Measurements from ENCODE around the gene IL10.

The IL10 gene

DNA sequence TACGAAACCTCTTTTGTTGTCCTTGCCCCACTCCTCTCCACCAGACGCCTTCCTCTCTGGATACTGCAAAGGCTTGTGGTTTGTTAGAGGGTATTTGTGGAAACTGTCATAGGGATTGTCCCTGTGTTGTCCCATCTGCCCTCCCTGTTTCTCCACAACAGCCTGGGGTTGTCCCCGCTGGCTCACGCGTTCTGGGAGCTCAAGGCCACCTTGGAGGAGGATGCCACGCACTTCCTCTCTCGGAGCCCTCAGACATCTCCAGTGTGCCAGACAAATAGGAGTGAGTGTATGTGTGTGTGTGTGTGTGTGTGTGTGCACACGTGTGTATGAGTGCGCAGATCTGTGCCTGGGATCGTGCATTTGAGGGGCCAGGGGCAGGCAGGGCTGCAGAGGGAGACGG lies 39.3 kb downstream of the IL10 start:
- DNase-seq, result no peak

DNA sequence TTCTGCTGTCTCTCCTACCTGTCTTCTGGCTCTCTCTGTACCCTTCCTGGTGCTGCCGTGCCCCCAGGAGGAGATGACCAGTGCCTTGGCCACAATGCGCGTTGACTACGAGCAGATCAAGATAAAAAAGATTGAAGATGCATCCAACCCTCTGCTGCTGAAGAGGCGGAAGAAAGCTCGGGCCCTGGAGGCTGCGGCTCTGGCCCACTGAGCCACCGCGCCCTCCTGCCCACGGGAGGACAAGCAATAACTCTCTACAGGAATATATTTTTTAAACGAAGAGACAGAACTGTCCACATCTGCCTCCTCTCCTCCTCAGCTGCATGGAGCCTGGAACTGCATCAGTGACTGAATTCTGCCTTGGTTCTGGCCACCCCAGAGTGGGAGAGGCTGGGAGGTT lies 39.8 kb downstream of the IL10 start:
- DNase-seq, result no peak

DNA sequence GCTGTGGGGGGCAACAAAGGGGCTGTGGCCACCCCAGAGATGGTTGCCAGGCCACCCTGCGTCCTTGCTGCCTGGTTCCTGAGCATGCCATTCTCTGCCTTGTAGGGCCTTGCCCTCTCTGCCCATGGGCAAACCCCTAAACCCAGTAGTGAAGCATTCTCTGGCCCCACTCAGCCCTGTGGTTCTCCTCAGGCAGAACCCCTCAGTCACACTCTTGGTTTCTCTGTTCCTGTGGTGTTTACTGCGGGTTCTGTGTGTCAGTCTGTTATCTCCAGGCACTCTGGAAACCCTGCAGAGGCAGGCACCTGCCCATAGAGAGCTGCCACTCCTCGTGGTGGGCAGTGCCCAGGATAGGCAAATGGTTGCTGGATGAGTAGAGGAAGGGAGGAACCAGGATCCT lies 42.8 kb downstream of the IL10 start:
- DNase-seq, result no peak

GRCh38 chr1:206729050-206729449 lies 43.2 kb downstream of the IL10 start:
- DNase-seq, result no peak

DNA sequence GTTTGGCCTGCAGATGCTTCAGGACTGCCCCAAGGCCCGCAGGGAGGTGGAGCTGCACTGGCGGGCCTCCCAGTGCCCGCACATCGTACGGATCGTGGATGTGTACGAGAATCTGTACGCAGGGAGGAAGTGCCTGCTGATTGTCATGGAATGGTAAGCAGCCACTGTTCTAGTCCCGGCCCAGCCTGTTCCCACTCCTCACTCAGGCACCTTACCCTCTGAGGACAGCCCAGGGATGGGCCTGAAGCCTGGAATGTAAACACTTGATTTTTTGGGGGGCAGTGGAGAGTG lies 43.7 kb downstream of the IL10 start:
- DNase-seq, result no peak

DNA sequence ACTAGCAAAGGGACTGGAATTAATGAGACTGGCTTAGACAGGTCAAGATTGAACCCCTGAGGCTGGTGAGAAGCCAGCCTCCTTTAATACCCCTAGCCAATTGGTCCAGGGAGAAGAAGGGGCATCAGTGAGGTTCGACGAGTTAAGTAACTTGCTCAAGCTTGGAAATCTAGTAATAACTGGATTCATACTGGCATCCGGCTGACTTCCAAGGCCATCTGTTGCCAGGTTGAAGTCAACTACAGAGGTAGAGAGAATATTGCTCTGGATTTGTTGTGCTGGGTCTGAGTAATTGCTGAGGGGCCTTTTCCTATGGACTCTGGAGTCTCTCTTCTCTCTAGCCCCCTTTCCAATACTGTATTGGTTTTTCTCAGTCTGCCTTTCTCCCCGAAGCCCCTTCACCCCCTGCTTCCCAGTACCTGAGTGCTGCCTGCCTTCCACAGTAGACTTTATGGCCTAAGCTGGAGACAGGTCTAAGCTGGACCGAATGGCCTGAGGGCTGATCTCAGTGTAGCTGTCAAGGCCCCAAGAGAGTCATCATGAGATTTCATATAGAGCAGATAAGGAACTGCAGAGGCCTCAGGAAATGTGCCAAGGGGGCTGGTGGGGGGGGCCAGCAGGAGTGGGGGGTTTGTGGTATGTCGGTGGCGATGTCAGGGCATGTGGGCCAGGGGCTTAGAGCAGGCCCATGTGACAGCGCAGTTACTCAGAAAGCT lies 44.2 kb downstream of the IL10 start:
- DNase-seq, result no peak

DNA sequence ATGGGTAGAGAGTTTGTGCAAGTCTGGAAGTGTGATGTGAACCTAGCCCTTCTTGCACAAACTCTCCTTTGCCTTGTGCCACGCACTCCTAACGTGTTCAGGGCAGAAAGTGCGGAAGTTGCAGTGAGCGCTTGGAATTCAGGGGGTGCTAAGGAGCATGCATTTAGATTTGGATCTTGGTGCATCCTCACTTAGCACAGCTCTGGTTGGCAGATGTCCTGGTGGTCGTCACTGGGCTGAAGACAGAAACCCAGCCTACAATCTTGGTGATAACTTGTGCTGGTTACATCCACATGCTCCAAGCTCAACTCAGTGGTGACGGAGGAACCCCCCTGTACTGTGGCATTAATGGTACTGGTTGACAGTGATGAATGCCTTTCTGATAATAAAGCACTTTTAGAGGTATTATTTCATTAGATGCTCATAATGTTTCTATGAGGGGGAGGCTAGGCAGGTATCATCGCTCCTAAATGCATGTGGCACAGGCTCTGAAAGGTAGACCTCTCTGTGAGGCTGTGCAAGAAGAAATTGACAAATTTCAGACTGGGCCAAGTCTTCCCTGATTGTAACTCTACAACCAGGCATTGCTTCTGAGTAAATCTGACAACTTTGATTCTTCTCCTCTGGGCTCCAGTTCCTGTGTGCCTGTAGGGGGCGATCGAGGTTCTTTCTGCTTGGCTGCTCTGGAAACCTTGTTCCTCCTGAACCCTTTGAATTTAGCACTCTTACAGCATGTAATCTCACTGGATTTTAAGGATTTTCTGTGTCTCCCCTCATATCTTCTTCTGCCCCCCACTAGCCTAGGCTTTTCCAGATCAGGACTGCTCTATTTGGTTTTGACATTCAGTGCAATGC lies 47.0 kb downstream of the IL10 start:
- DNase-seq, result no peak

DNA sequence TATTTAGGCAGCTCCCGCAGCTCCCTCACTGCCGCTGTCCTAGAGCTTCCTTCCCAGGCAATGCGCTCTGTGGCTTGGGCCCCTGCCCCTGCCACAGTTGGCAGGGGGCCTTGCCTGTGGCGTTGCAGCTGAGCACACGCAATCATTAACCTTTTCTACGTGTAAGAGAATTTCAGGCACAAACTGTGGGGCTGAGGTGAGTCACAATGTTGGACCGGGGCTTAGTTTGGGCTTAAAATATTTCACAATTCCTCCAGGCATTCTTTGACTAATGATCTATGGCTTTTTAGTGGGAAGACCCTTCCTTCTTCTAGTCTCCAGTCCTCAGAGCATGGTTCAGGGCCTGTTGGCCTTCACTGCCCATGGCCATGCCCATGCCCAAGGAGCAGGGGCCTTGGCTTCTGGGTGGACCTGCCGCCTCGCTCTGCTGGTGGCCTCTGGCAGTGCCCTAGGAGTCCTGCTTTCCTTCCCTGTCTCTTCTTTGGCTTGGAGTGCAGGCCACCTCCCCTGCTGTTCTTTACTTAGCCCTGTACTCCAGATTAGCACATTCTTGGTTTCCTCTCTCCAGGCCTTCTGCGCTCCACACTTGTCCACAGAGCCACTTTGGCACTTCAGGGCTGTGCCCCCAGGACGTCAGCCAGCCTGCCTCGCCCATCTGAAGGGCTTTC lies 48.4 kb downstream of the IL10 start:
- DNase-seq, result no peak

GRCh38 chr1:206723462-206723804 lies 48.9 kb downstream of the IL10 start:
- no peak for DNase-seq

- DNase-seq, result no peak
These were observed 49.4 kb downstream of the IL10 start for GRCh38 chr1:206722751-206723461.

GRCh38 chr1:206721454-206721853 lies 50.8 kb downstream of the IL10 start:
- DNase-seq, result no peak

- DNase-seq, result no peak
These were observed 53.0 kb downstream of the IL10 start for GRCh38 chr1:206719169-206719839.

DNA sequence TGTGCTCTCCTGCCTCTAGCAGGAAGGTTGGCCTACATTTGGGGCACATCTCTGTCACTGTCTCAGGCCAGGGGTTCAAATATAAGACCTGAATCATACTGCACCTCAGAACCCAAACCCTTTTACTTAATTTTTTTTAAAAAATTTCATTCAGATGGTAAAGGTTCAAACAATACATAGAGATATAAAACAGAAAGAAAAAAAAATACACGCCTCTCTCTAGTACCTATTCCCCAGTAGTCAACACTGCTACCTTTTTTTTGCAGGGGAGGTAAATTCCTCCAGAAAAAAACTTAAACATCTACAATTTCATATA lies 54.7 kb downstream of the IL10 start:
- DNase-seq, result no peak

Data from midbrain (tissue), 1 donor.